Skeletal muscle tissue (tissue), 4 donors: ENCODE measurements around the gene DNAJC5G. TPM values are rescaled to one million over a fixed set of nuclear protein-coding genes. Genes with fewer than 3 reads are reported as not detected.

ENCODE experiments used
- H3K27ac ChIP-seq: one replicate; pipeline ENCODE4 v1.7.0; 2013; ENCODE audit warnings: mild to moderate bottlenecking, low read depth, low read length, inconsistent platforms
- H3K27me3 ChIP-seq, 3 donors: one replicate each; pipeline ENCODE4 v1.7.0; 2013; ENCODE audit warnings: low read length in 3 of 3; ENCODE audit not compliant: control insufficient read depth in 3 of 3, insufficient read depth in 3 of 3
- H3K36me3 ChIP-seq, 3 donors: one replicate each; pipeline ENCODE4 v1.7.0; 2013; ENCODE audit warnings: low read length in 3 of 3; ENCODE audit not compliant: control insufficient read depth in 3 of 3, insufficient read depth in 3 of 3
- H3K4me1 ChIP-seq, 3 donors: one replicate each; pipeline ENCODE4 v1.7.0; 2013; ENCODE audit warnings: low read length in 3 of 3, mild to moderate bottlenecking in 3 of 3; ENCODE audit not compliant: control insufficient read depth in 3 of 3, insufficient read depth in 3 of 3
- H3K4me3 ChIP-seq, 3 donors: one replicate each; pipeline ENCODE4 v1.7.0; 2013; ENCODE audit warnings: low read length in 3 of 3
- H3K9ac ChIP-seq, 3 donors: one replicate each; pipeline ENCODE4 v1.7.0; 2013; ENCODE audit warnings: low read length in 3 of 3, mild to moderate bottlenecking in 3 of 3, moderate library complexity in 2 of 3, low read depth in 1 of 3
- H3K9me3 ChIP-seq, 3 donors: one replicate each; pipeline ENCODE4 v1.7.0; 2013; ENCODE audit warnings: low read length in 3 of 3; ENCODE audit not compliant: control insufficient read depth in 3 of 3
- total RNA-seq: library from RNA; depleted of rRNA; stranded (reverse); fragments of >200 nt; gene quantifications from one replicate; pipeline ENCODE4 v1.2.3, GENCODE V29; 2014
- donor health status: Osteomylitis.

Gene DNAJC5G
- under 0.01 TPM for total RNA-seq

- no peaks in the 10 kb centered on the region for H3K36me3 ChIP-seq
- peaks cover 5 to 8% (median 5%) of the 10 kb centered on the region in 3 donors for H3K4me1 ChIP-seq
- H3K9me3 ChIP-seq: no peaks in the 10 kb centered on the region
- H3K27me3 ChIP-seq: peaks cover 0 to 12% (median 4%) of the 10 kb centered on the region in 3 donors
- no peak within 1 kb of the TSS for H3K4me3 ChIP-seq
- H3K27ac ChIP-seq: no peak within 1 kb of the TSS
- no peak within 1 kb of the TSS for H3K9ac ChIP-seq
Measured at GRCh38 chr2:27275211-27276150, at the start of gene DNAJC5G. Gene DNAJC5G, plus strand, starts transcription at chr2:27275433. Its CDS starts 1,296 bp downstream, at chr2:27276729.

GRCh38 chr2:27225526-27225925 is 49.7 kb upstream of the DNAJC5G start:
- no peak overlapping the region for H3K27ac ChIP-seq
- H3K9me3 ChIP-seq: no peaks in the 10 kb centered on the region
- H3K9ac ChIP-seq: no peak overlapping the region
- no peaks in the 10 kb centered on the region for H3K4me1 ChIP-seq
- H3K27me3 ChIP-seq: no peaks in the 10 kb centered on the region
- H3K36me3 ChIP-seq: peaks cover 54 to 81% (median 71%) of the 10 kb centered on the region in 3 donors
- no peak overlapping the region for H3K4me3 ChIP-seq

GRCh38 chr2:27227501-27227900 is 47.7 kb upstream of the DNAJC5G start:
- H3K9me3 ChIP-seq: no peaks in the 10 kb centered on the region
- no peaks in the 10 kb centered on the region for H3K4me1 ChIP-seq
- H3K27me3 ChIP-seq: no peaks in the 10 kb centered on the region
- peaks cover 57 to 81% (median 77%) of the 10 kb centered on the region in 3 donors for H3K36me3 ChIP-seq
- H3K4me3 ChIP-seq: no peak overlapping the region
- no peak overlapping the region for H3K9ac ChIP-seq
- H3K27ac ChIP-seq: no peak overlapping the region

GRCh38 chr2:27231921-27232320 is 43.3 kb upstream of the DNAJC5G start:
- no peaks in the 10 kb centered on the region for H3K4me1 ChIP-seq
- H3K9ac ChIP-seq: no peak overlapping the region
- H3K27ac ChIP-seq: no peak overlapping the region
- H3K9me3 ChIP-seq: no peaks in the 10 kb centered on the region
- peaks cover 65 to 82% (median 81%) of the 10 kb centered on the region in 3 donors for H3K36me3 ChIP-seq
- no peaks in the 10 kb centered on the region for H3K27me3 ChIP-seq
- no peak overlapping the region for H3K4me3 ChIP-seq

- H3K9ac ChIP-seq: no peak overlapping the region
- no peaks in the 10 kb centered on the region for H3K27me3 ChIP-seq
- H3K4me3 ChIP-seq: no peak overlapping the region
- H3K4me1 ChIP-seq: no peaks in the 10 kb centered on the region
- no peaks in the 10 kb centered on the region for H3K9me3 ChIP-seq
- no peak overlapping the region for H3K27ac ChIP-seq
- peaks cover 75 to 86% (median 82%) of the 10 kb centered on the region in 3 donors for H3K36me3 ChIP-seq
Measured at GRCh38 chr2:27233341-27233740, 41.9 kb upstream of the DNAJC5G start.

GRCh38 chr2:27236136-27236535 is 39.1 kb upstream of the DNAJC5G start:
- Histone ChIP-seq H3K27ac (no peak overlapping the region), H3K9ac (no peak overlapping the region), H3K4me1 (no peaks in the 10 kb centered on the region), H3K4me3 (no peak overlapping the region), H3K27me3 (no peaks in the 10 kb centered on the region), H3K36me3 (peaks cover 94 to 95% (median 94%) of the 10 kb centered on the region in 3 donors), H3K9me3 (no peaks in the 10 kb centered on the region)

GRCh38 chr2:27236626-27237025 is 38.6 kb upstream of the DNAJC5G start:
- H3K9me3 ChIP-seq: no peaks in the 10 kb centered on the region
- peaks cover 94 to 95% (median 94%) of the 10 kb centered on the region in 3 donors for H3K36me3 ChIP-seq
- H3K27ac ChIP-seq: no peak overlapping the region
- no peaks in the 10 kb centered on the region for H3K27me3 ChIP-seq
- H3K9ac ChIP-seq: no peak overlapping the region
- H3K4me3 ChIP-seq: no peak overlapping the region
- no peaks in the 10 kb centered on the region for H3K4me1 ChIP-seq

GRCh38 chr2:27237341-27237945 is 37.8 kb upstream of the DNAJC5G start:
- H3K27me3 ChIP-seq: no peaks in the 10 kb centered on the region
- peaks cover 94 to 95% (median 94%) of the 10 kb centered on the region in 3 donors for H3K36me3 ChIP-seq

GRCh38 chr2:27238976-27239375 is 36.3 kb upstream of the DNAJC5G start:
- no peaks in the 10 kb centered on the region for H3K27me3 ChIP-seq
- H3K9me3 ChIP-seq: no peaks in the 10 kb centered on the region
- H3K4me1 ChIP-seq: no peaks in the 10 kb centered on the region
- H3K27ac ChIP-seq: no peak overlapping the region
- H3K9ac ChIP-seq: no peak overlapping the region
- peaks cover 94 to 95% (median 94%) of the 10 kb centered on the region in 3 donors for H3K36me3 ChIP-seq
- H3K4me3 ChIP-seq: no peak overlapping the region

More at GRCh38 chr2:27237341-27237945, 37.8 kb upstream of the DNAJC5G start:
- no peak overlapping the region for H3K27ac ChIP-seq
- H3K9me3 ChIP-seq: no peaks in the 10 kb centered on the region
- no peaks in the 10 kb centered on the region for H3K4me1 ChIP-seq
- H3K4me3 ChIP-seq: no peak overlapping the region
- no peak overlapping the region for H3K9ac ChIP-seq

GRCh38 chr2:27240406-27240805 is 34.8 kb upstream of the DNAJC5G start:
- H3K27ac ChIP-seq: no peak overlapping the region
- H3K9me3 ChIP-seq: no peaks in the 10 kb centered on the region
- peaks cover 85 to 86% (median 85%) of the 10 kb centered on the region in 3 donors for H3K36me3 ChIP-seq
- H3K4me3 ChIP-seq: no peak overlapping the region
- no peaks in the 10 kb centered on the region for H3K4me1 ChIP-seq
- H3K27me3 ChIP-seq: no peaks in the 10 kb centered on the region
- no peak overlapping the region for H3K9ac ChIP-seq
